Activated T-cell treated with anti-CD3 and anti-CD28 coated beads for 1 hour (primary cell): Measurements from ENCODE around the gene ZBTB49.

Experiments used
- DNase-seq: peaks from one replicate; pipeline ENCODE4 v3.0.0-alpha.2; 2020; ENCODE audit warnings: low read depth

ZBTB49 gene

DNA sequence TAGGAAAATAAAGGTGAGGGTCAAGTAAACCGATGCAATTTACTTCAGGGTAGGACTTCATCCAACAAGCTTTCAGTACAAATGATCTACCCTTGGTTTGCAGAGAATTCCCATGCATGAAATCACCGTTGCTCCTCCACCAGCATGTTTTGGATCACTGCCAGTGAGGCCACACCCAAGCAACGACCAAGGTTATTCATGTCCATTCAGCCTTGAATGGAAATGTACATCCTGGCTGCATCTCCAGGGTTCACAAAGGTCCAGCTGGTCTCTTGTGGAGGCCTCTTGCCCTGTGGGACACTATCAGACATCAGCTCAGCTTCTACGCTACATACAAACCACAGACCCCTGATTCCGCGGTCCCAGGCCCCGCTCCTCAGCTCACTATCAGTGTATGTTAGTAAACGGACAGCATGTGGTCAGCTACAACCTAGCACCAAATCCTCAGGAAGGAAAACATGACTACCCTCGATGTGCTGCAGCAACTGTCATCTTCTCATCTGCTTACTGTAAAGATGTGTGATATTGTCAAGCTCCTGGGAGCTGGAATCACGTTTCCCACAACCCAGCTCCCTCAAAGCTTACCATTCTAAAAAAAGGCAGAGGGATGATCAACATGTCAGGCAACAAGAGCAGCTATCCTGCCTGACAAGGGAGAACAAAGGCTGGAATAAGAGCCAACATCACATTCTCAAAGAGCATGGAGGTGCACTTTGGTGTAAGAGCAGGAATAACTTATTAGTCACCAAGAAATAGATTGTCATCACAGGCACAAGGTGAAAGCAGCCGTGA lies 5.0 kb upstream of the ZBTB49 start:
- DNase-seq = no peak

- no peak for DNase-seq
Measured at GRCh38 chr4:4288098-4288497, 2.0 kb upstream of the ZBTB49 start.

- no peak for DNase-seq
Measured at GRCh38 chr4:4289055-4289454, 996 bp upstream of the ZBTB49 start.

DNA sequence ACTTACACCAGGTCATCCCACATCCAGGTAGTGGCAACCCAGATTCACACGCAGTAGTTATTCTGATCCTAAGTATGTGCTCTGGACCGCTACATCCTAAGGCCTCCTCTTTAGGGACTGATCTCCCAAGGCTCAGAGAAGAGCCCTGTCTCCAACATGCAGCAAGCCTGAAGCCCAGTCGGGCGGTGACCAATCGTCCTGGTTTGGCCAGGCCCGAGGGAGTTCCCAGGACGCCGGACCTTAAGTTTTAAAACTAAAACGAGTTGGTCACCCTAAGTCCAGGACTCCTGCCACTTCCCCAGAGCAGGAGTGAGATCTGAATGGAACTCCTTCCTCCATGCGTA lies 482 bp upstream of the ZBTB49 start:
- DNase-seq = no peak

DNA sequence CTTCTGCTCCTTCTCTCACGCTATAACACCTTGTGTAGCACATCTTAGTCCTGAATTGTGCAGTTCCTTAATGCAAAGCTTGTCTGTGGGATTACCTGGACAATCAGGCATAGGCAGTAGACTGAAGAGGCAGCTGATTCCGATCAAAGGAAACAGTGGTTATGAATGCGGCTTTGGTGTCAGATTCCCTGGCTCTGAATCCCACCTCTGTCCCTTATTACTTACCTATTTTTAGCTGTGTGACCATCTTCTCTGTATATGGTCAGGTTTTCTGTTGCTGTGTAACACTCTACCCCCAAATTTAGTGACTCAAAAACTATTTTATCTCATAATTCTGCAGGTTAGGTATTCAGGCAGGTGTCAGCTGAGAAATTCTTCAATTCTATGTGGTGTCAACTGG lies 3.2 kb downstream of the ZBTB49 start:
- DNase-seq = no peak

GRCh38 chr4:4296283-4296846 lies 6.3 kb downstream of the ZBTB49 start:
- DNase-seq = no peak

GRCh38 chr4:4299006-4299405 lies 9.0 kb downstream of the ZBTB49 start:
- no peak for DNase-seq

DNA sequence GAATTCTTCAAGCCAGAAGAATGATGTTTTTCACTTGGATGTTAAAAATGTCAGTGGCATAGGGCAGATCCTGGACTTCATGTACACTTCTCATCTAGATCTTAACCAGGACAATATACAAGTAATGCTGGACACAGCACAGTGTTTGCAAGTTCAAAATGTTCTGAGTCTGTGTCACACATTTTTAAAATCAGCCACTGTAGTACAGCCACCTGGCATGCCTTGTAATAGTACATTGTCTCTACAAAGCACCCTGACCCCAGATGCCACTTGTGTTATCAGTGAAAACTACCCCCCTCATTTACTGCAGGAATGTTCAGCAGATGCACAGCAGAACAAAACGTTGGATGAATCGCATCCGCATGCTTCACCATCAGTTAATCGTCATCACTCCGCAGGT lies 11.9 kb downstream of the ZBTB49 start:
- no peak for DNase-seq

- no peak for DNase-seq
Measured at GRCh38 chr4:4302416-4302815, 12.4 kb downstream of the ZBTB49 start.

DNA sequence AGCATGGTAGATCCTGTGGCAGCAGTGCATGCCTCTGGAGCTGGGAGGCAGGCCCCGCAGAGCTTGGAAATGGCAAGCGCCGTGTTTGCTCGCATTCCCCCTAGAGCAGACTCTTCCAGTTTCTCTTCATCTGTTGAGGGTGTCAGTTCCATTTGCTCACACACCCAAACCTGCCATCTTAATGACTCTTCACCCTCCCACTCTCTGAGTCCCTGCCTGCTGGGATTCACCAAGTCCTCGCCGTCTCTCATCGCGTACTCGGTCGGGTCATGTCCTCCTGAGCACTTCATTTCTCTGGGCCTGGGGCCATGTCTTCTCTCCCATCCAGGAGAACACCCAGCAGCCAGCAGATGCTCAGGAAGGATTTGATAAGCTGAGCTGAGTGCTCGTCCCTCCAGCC lies 16.9 kb downstream of the ZBTB49 start:
- no peak for DNase-seq

GRCh38 chr4:4308800-4309441 lies 18.9 kb downstream of the ZBTB49 start:
- no peak for DNase-seq

GRCh38 chr4:4311193-4311592 lies 21.1 kb downstream of the ZBTB49 start:
- no peak for DNase-seq

GRCh38 chr4:4315461-4316149 lies 25.6 kb downstream of the ZBTB49 start:
- no peak for DNase-seq

GRCh38 chr4:4316150-4316495 lies 26.1 kb downstream of the ZBTB49 start:
- no peak for DNase-seq

DNA sequence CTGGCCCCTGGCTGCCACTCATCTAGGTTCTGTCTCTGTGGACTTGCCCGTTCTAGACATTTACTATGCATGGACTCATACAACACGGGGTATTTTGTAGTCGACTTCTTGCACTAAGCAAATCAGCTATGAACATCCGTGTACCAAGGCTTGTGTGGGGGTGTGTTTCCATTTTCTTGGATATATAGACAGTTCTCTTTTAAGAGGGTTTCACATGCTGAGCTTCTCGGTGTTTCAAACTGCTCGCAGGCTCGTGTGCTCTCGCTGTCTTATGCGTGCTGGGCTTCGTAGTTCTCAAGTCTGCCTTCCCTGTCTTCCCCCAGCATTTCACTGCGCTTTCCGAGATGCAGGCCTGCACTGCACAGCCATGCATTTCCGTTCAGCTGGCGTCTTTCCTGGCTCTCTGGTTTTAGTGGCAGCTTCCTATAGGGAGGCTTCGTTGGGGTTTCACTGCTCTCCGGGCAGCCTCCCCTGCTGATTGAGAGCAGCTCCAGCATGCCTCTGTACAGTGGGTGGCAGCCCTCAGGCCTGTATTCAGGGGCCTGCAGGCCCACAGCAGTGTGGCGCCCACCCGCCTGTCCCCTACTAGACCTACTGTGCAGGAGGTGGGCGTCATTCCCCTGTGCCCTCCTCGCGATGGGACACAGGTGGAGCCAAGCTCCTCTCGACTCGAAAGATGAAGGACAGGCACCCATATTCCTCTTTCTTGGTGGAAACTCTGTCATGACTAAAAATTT lies 27.6 kb downstream of the ZBTB49 start:
- DNase-seq = no peak

- DNase-seq = no peak
Measured at GRCh38 chr4:4320528-4320927, 30.5 kb downstream of the ZBTB49 start.

DNA sequence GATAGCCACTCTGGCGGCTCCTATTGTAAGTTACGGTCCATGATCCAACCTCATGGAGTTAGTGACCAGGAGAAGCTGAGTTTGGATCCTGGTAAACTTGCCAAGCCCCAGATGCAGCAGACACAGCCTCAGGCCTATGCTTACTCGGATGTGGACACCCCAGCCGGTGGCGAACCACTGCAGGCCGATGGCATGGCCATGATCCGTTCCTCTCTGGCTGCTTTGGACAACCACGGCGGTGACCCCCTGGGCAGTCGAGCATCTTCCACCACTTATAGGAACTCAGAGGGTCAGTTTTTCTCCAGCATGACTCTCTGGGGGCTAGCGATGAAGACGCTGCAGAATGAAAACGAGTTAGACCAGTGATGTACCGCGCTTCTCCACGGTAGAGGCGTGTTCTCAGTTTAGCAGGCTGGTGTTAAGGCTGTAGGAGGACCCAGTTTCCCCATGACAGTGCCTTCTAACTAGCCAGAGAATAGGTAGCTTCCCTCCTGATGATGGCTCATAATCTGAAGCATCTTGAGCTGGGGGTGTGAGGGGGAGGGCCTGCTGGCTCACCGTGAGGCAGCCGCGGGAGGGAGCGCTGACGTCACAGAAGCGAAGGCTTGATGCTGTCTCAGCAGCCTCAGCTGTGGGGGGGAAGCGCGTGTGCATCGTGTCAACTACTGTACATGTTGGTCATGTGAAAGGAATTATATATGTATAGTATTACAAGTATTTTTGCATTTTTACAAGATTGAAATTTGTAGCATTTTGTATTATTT lies 31.1 kb downstream of the ZBTB49 start:
- DNase-seq = no peak

DNA sequence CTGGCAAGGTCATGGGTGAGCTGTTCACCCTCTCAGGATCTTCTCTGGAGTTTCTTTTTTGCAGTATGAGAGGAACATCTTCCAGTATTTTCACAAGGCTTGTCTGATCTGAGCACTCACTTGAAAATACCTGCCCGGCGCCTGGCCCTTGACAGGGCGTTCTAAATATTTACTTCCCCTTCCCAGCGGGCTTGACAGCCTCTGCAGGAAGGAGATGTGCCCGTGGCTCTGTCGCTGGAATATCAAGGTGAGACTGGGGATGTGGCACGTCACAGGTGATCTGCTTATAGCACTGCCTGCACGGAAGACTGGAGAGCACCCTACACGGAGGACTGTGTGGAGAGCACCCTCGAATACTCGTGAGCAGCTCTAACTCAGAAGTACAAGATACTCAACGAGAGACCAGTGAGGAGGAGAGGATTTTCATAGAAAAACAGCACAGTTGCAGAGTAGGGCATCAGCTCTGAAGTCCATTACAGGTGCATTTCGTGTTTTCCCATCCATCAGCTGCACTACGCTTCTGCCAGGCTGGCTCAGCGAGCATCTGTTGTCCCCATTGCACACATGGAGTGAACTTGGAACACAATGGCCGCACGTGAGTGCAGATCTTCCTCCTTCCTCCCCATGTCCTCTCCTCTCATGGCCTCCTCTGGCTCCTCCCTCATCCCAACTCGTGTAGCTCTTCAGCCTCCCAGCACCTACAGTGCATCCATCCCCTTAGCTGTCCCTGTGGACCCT lies 32.1 kb downstream of the ZBTB49 start:
- no peak for DNase-seq

DNA sequence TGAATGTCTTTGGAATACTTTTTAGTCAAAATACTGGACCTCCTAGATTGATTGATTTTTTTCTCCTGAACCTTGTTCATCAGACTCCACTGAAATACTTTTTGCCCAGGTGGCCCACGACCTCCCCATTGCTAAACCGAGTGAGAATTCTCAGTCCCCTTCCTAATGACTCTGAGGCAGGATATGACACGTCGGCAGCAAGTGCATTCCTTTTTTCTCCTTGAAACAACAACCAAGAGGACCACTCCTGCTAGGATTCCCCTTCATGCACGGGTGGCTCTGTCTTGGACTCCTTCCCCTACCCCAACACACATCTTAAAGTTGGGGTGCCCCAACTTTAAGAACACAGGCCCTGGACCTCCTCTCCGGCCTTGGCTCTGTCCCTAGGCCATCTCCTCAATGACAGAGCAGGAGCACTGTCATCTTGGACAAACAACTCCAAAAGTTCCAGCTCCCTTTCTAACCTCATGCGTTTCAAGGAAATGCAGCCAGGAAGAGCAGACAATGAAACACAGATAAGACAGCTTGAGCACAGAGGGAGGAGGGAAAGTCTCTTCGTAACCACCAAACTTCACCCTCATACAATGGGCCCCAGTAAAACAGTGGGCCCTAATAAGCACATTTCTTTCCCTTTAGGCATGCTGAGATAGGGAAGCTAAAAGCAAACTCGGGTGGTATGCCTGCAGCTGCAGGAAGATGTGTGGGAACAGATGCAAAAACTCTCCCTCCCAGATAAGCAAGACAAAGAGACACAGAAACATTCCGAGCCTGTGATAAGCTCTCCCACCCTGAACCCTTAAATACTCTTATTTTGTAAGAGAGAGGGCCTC lies 33.9 kb downstream of the ZBTB49 start:
- DNase-seq = no peak

DNA sequence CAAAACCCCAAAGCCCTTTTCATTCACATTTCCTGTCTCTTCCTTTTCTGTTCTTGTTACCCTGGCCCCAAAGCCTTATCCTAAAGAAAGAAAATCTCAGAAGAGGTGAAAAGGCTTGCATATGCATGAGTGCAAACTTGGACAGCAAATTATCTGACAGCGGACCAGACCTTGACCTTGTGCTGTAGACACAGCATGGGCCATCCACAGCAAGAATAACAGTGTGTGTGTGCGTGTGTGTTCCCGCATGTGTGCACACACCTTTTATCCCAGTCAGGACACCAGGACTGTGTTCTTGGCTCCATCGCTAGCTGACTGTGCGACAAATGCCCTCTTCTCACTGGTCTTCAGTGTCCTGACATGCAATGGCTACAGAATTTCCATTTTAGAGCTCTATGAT lies 35.3 kb downstream of the ZBTB49 start:
- DNase-seq = no peak
